HG03095 (cell line): ENCODE measurements around the gene NSDHL.

Source experiments
- ATAC-seq: cut with Tn5 transposase; IDR thresholded peaks from one replicate; pipeline ENCODE4 v1.9.1; 2021; ENCODE audit warnings: moderate library complexity; ENCODE audit not compliant: unreplicated experiment

NSDHL gene

GRCh38 chrX:152892999-152893891 lies 62.4 kb downstream of the NSDHL start:
- no peak for ATAC-seq

- no peak for ATAC-seq
Observed at GRCh38 chrX:152893980-152894610, 63.2 kb downstream of the NSDHL start.

- ATAC-seq, result no peak
Observed at GRCh38 chrX:152895121-152895520, 64.3 kb downstream of the NSDHL start.

GRCh38 chrX:152895724-152896420 lies 65.0 kb downstream of the NSDHL start:
- ATAC-seq, result no peak

- no peak for ATAC-seq
Observed at GRCh38 chrX:152896450-152896849, 65.6 kb downstream of the NSDHL start.

- ATAC-seq, result no peak
Observed at GRCh38 chrX:152897222-152898131, 66.6 kb downstream of the NSDHL start, which contains the start of gene ZNF185. ZNF185 (plus strand) TSS chrX:152898067; CDS start chrX:152914490, 16,423 bp downstream.

- ATAC-seq, result no peak
Observed at GRCh38 chrX:152898442-152898841, 67.6 kb downstream of the NSDHL start.

GRCh38 chrX:152899111-152899873 lies 68.4 kb downstream of the NSDHL start:
- no peak for ATAC-seq

- ATAC-seq, result no peak
Observed at GRCh38 chrX:152899874-152900719, 69.2 kb downstream of the NSDHL start.

GRCh38 chrX:152900937-152901445 lies 70.1 kb downstream of the NSDHL start:
- no peak for ATAC-seq

- no peak for ATAC-seq
Observed at GRCh38 chrX:152901816-152902501, 71.1 kb downstream of the NSDHL start.

GRCh38 chrX:152902502-152902820 lies 71.6 kb downstream of the NSDHL start:
- ATAC-seq, result no peak

- ATAC-seq, result no peak
Observed at GRCh38 chrX:152903589-152903988, 72.7 kb downstream of the NSDHL start.

- ATAC-seq, result no peak
Observed at GRCh38 chrX:152904151-152905080, 73.6 kb downstream of the NSDHL start.

GRCh38 chrX:152905081-152905420 lies 74.2 kb downstream of the NSDHL start:
- no peak for ATAC-seq

- ATAC-seq, result no peak
Observed at GRCh38 chrX:152907084-152907651, 76.3 kb downstream of the NSDHL start.

- ATAC-seq, result no peak
Observed at GRCh38 chrX:152908486-152908885, 77.6 kb downstream of the NSDHL start.
